Fibroblast of pulmonary artery (primary cell): Measurements from ENCODE around the gene SMG6.

Experiments used
- DNase-seq: peaks from one replicate; pipeline ENCODE4 v3.0.0-alpha.2; 2010; ENCODE audit warnings: low read depth
- H3K4me3 ChIP-seq: replicated peaks from 2 replicates; pipeline ENCODE4 v1.5.1; 2011; ENCODE audit warnings: low read depth, mild to moderate bottlenecking, control low read depth, low read length, moderate library complexity
- CTCF ChIP-seq: IDR thresholded peaks from 2 replicates; pipeline ENCODE4 v1.5.1; 2011; ENCODE audit warnings: mild to moderate bottlenecking, control low read depth, low read length, inconsistent platforms; ENCODE audit errors: missing control alignments

SMG6 gene

DNA sequence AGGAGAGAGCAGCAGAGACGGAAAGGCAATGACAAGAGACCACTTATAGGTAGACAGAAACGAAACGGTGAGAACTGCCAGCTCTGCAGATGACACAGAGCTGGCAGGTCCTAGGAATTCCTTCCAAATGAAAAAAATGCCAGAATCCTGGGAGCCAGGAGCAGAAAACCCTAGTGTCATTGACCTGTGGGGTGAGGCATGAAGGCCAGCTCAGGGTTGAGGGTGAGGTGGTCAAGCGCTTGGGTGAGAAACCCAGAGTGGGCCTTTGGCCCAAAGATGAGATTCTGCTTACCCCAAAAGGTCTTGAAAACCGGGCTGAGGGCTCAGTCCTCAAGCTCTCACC, 239.5 kb downstream of the SMG6 start:
- TF ChIP-seq CTCF = no peak
- no peak overlapping the region for H3K4me3 ChIP-seq
- no peak for DNase-seq

DNA sequence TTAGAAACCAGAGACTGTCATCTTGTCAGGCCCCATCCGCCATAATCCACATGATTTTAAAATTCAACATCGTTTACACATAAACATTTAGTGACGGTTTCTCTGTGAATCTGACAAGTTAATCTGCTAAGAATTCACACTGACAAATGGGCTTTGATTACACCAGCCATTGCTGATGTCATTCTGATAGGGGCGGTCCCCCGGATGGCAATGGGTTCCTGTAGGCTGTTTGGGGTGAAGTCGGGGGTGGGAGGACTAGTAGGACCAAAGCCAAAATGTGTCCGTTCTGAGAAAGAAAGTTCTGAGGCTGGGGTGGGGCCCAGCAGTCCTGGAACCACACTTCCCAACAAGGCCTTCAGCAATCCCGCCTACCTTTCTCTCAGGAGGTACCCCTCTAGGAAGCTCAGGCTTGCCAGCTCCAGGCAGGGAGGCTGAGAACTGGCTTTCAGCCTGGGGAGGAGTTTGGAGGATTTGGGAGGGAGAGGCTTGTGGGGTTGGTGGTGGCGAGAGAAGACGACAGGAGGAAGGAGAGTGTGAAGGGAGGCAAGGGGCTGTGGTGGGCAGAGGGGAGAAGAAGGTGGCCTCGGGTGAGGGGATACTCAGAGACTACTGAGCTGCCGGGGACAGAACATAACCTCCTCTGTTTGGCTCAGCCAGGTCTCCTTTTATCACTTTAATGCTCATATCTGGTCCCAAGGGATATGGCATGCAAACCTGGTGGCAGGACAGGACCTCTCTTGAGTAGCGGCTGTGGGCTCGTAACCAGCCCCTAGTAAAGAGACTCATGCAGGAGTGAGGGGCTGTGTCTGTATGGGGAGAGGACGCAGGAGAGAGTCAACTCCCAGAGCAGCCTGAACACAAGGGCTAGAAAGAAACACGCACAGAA, 240.1 kb downstream of the SMG6 start:
- TF ChIP-seq CTCF = no peak
- no peak overlapping the region for H3K4me3 ChIP-seq
- peak; percentile 81 for DNase-seq

DNA sequence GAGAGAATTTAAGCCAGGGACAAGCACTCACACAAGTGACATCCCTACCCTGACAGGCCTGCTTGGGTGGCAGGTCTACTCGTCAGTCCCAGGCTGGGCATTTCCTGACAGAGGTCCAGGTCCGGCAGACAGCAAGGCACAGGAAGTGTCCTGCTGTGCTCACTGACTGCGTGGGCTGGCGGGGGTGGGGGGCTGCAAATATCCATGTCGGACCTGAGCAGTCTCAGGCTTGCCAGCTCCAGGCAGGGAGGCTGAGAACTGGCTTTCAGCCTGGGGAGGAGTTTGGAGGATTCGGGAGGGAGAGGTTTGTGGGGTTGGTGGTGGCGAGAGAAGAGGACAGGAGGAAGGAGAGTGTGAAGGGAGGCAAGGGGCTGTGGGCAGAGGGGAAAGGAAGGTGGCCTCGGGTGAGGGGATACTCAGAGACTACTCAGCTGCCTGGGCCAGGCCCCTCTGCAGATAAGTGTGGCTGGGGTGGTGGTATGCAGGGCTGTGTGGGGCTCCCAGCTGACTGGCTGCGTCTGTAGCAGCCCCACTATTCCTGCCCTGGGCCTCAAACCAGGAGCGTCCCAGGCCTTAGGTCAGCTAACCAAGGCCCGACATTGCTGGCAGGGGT, 240.9 kb downstream of the SMG6 start:
- no peak overlapping the region for H3K4me3 ChIP-seq
- peak; percentile 46 for DNase-seq
- TF ChIP-seq CTCF = no peak

- no peak overlapping the region for H3K4me3 ChIP-seq
- TF ChIP-seq CTCF = no peak
- DNase-seq = peak; percentile 24
Observed at GRCh38 chr17:2061441-2061958, 242.1 kb downstream of the SMG6 start.

- no peak for TF ChIP-seq CTCF
- DNase-seq = peak; percentile 38
- H3K4me3 ChIP-seq = no peak overlapping the region
Observed at GRCh38 chr17:2060681-2061440, 242.7 kb downstream of the SMG6 start.

DNA sequence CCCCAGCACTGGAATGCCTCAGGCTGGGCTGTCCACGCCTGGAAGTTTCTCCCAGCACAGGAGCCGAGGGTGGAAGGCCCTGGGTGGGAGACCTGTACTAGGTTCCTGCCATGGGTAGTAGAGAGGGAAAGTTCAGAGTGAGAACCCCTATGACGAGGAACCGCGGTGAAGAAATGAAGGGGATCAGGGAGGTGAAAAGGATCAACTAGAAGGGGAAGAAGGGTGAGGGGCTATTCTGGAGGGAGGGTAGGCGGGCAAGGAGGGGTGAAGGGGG, 243.3 kb downstream of the SMG6 start:
- no peak for DNase-seq
- no peak overlapping the region for H3K4me3 ChIP-seq
- no peak for TF ChIP-seq CTCF
